ENCODE results near the gene TBC1D9B. TPM values are rescaled to one million over a fixed set of nuclear protein-coding genes. Genes with fewer than 3 reads are reported as not detected.

TBC1D9B gene
- total RNA-seq, 2 experiments from 2014 or later = 92.4 to 94.6 TPM

- no peak for ATAC-seq
- no peak overlapping the region for H3K27ac Mint-ChIP-seq
- ChIA-PET POLR2A (interaction anchor here (0.6 kb wide), 1 partner anchor 37 kb away, joined by 3 read pairs; no protein-coding TSS in a partner anchor), CTCF (interaction anchor here (1.0 kb wide), 1 partner anchor 27 kb away, joined by 3 read pairs; no protein-coding TSS in a partner anchor)
- no peak for DNase-seq
- intact Hi-C loops (cut with micrococcal nuclease) = no loop called here
- no peaks in the 10 kb centered on the region for H3K27me3 Mint-ChIP-seq
- H3K4me1 Mint-ChIP-seq (ENCODE audit: low read depth) = no peaks in the 10 kb centered on the region
- peaks cover 22% of the 10 kb centered on the region for H3K36me3 Mint-ChIP-seq (ENCODE audit: low read depth)
- peaks cover 2% of the 10 kb centered on the region for H3K9me3 Mint-ChIP-seq
- no peak overlapping the region for H3K4me3 Mint-ChIP-seq
- TF ChIP-seq CTCF (IDR thresholded peaks at IDR 0.05) = no peak
Measured at GRCh38 chr5:179878222-179879002, 29.3 kb downstream of the TBC1D9B start.

- Mint-ChIP-seq H3K4me3 (no peak overlapping the region), H3K27ac (no peak overlapping the region), H3K9me3 (no peaks in the 10 kb centered on the region), H3K36me3 (ENCODE audit: low read depth) (peaks cover 16% of the 10 kb centered on the region), H3K4me1 (ENCODE audit: low read depth) (no peaks in the 10 kb centered on the region), H3K27me3 (no peaks in the 10 kb centered on the region)
- no peak for ATAC-seq
- no peak for DNase-seq
- ChIA-PET POLR2A (no interaction called here), CTCF (no interaction called here)
- no peak for TF ChIP-seq CTCF (IDR thresholded peaks at IDR 0.05)
- intact Hi-C loops (cut with micrococcal nuclease) = no loop called here
Measured at GRCh38 chr5:179876610-179876952, 31.1 kb downstream of the TBC1D9B start.

- CTCF ChIA-PET = no interaction called here
- no peak for DNase-seq
- Mint-ChIP-seq H3K9me3 (no peaks in the 10 kb centered on the region), H3K4me3 (no peak overlapping the region), H3K36me3 (ENCODE audit: low read depth) (peaks cover 17% of the 10 kb centered on the region), H3K27me3 (no peaks in the 10 kb centered on the region), H3K27ac (no peak overlapping the region), H3K4me1 (ENCODE audit: low read depth) (no peaks in the 10 kb centered on the region)
- intact Hi-C loops (cut with micrococcal nuclease) = no loop called here
- POLR2A ChIA-PET = interaction anchor here (0.6 kb wide), 1 partner anchor 93 kb away, joined by 3 read pairs; no protein-coding TSS in a partner anchor
- no peak for TF ChIP-seq CTCF (IDR thresholded peaks at IDR 0.05)
- ATAC-seq = no peak
Measured at GRCh38 chr5:179875741-179876609, 31.7 kb downstream of the TBC1D9B start.

- no peak for TF ChIP-seq CTCF (IDR thresholded peaks at IDR 0.05)
- Mint-ChIP-seq H3K27me3 (no peaks in the 10 kb centered on the region), H3K9me3 (no peaks in the 10 kb centered on the region), H3K27ac (no peak overlapping the region), H3K36me3 (ENCODE audit: low read depth) (peaks cover 21% of the 10 kb centered on the region), H3K4me3 (no peak overlapping the region), H3K4me1 (ENCODE audit: low read depth) (no peaks in the 10 kb centered on the region)
- ATAC-seq = no peak
- POLR2A ChIA-PET = interaction anchor here (0.6 kb wide), 1 partner anchor 36 kb away, joined by 3 read pairs; no protein-coding TSS in a partner anchor
- CTCF ChIA-PET = interaction anchor here (0.9 to 1.1 kb wide), 2 partner anchors 9 to 112 kb away, joined by 3 read pairs; no protein-coding TSS in a partner anchor
- intact Hi-C loops (cut with micrococcal nuclease) = no loop called here
- no peak for DNase-seq
Measured at GRCh38 chr5:179874536-179875292, 33.0 kb downstream of the TBC1D9B start.
